HCT116 (cell line): ENCODE results near the gene PSMD11.

Experiments
- FOSL1 ChIP-seq: IDR thresholded peaks from 2 replicates; pipeline ENCODE4 v1.6.1; 2012; ENCODE audit warnings: low read depth
- POLR2A ChIP-seq: IDR thresholded peaks from 2 replicates; pipeline ENCODE4 v1.7.0; 2011; ENCODE audit warnings: borderline replicate concordance; ENCODE audit not compliant: insufficient read depth, insufficient read length; ENCODE audit errors: extremely low read depth
- RAD21 ChIP-seq: IDR thresholded peaks from 2 replicates; pipeline ENCODE4 v1.6.1; 2012; ENCODE audit warnings: low read depth, mild to moderate bottlenecking
- TF ChIP-seq, protein P1 (sequence below), 3 experiments: fragments of 200-600 bp in 1 of 3; sonication (generic) in 1 of 3; IDR thresholded peaks in 2 of 3; conservative IDR thresholded peaks in 1 of 3; 2 replicates each; pipeline ENCODE4 v1.5.1; 2012 to 2017; ENCODE audit warnings: low read depth in 2 of 3, low read length in 2 of 3, antibody characterized with exemption in 1 of 3, borderline replicate concordance in 1 of 3, control low read depth in 1 of 3, mild to moderate bottlenecking in 1 of 3, mixed read lengths in 1 of 3, mixed run types in 1 of 3, moderate library complexity in 1 of 3; ENCODE audit not compliant: insufficient read depth in 1 of 3

DNA sequence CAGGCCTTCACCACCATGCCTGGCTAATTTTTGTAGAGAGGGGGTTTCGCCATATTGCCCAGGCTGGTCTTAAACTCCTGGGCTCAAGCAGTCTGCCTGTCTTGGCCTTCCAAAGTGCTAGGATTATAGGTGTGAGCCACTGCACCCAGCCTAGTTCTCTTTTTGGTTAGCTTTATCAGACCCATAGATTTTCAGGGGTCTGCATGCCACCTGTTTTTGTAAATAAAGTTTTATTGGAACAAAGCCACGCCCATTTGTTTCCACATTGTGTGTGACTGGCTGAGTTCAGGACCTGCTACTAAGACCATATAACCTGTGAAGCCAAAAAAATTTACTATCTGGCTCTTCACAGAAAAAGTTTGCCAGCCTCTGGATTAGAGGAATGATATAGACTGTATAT lies 7.6 kb downstream of the PSMD11 start:
- no peak for TF ChIP-seq FOSL1
- TF ChIP-seq, protein P1, sequence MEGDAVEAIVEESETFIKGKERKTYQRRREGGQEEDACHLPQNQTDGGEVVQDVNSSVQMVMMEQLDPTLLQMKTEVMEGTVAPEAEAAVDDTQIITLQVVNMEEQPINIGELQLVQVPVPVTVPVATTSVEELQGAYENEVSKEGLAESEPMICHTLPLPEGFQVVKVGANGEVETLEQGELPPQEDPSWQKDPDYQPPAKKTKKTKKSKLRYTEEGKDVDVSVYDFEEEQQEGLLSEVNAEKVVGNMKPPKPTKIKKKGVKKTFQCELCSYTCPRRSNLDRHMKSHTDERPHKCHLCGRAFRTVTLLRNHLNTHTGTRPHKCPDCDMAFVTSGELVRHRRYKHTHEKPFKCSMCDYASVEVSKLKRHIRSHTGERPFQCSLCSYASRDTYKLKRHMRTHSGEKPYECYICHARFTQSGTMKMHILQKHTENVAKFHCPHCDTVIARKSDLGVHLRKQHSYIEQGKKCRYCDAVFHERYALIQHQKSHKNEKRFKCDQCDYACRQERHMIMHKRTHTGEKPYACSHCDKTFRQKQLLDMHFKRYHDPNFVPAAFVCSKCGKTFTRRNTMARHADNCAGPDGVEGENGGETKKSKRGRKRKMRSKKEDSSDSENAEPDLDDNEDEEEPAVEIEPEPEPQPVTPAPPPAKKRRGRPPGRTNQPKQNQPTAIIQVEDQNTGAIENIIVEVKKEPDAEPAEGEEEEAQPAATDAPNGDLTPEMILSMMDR (IDR thresholded peaks at IDR 0.05 in 2 of 3, conservative IDR thresholded peaks at IDR 0.05 in 1 of 3; ENCODE audit: borderline replicate concordance in 1 of 3, insufficient read depth in 1 of 3, low read depth in 2 of 3, low read length in 2 of 3): no peak
- TF ChIP-seq POLR2A: no peak
- TF ChIP-seq RAD21: no peak
